Measurements from ENCODE around the gene SEMA3F.
A peak's percentile ranks its signal among the peaks of the same experiment; 100 is the strongest.

Gene SEMA3F

GRCh38 chr3:50154840-50155490 is at the start of gene SEMA3F:
TSS of gene SEMA3F (plus strand) at chr3:50155324. CDS start at chr3:50159623, 4,299 bp downstream.
- H3K9me3 ChIP-seq, result no peaks in the 10 kb centered on the region
- H3K27me3 ChIP-seq, result peaks cover 85% of the 10 kb centered on the region
- peak within 1 kb of the TSS; percentile 53 for H3K4me3 ChIP-seq (ENCODE audit: low read depth in 1 of 2, low read length in 1 of 2)
- H3K36me3 ChIP-seq, result no peaks in the 10 kb centered on the region
- H3K27ac ChIP-seq, result peak within 1 kb of the TSS; percentile 33
- H3K4me1 ChIP-seq (ENCODE audit: control insufficient read depth in 1 of 2, insufficient read depth in 1 of 2, low read depth in 1 of 2, low read length in 1 of 2), result peaks cover 12 to 14% of the 10 kb centered on the region in 2 experiments
- TF ChIP-seq CTCF (IDR thresholded peaks at IDR 0.05), result no peak

- Histone ChIP-seq H3K27ac (no peak overlapping the region), H3K4me3 (ENCODE audit: low read depth in 1 of 2, low read length in 1 of 2) (no peak overlapping the region), H3K9me3 (peaks cover 3% of the 10 kb centered on the region), H3K4me1 (ENCODE audit: control insufficient read depth in 1 of 2, insufficient read depth in 1 of 2, low read depth in 1 of 2, low read length in 1 of 2) (no peaks in the 10 kb centered on the region), H3K27me3 (no peaks in the 10 kb centered on the region), H3K36me3 (peaks cover 100% of the 10 kb centered on the region)
- TF ChIP-seq CTCF (IDR thresholded peaks at IDR 0.05), result no peak
Measured at GRCh38 chr3:50111757-50112156, 43.4 kb upstream of the SEMA3F start.

GRCh38 chr3:50112462-50112861 is 42.7 kb upstream of the SEMA3F start:
- TF ChIP-seq CTCF (IDR thresholded peaks at IDR 0.05), result no peak
- Histone ChIP-seq H3K4me3 (ENCODE audit: low read depth in 1 of 2, low read length in 1 of 2) (no peak overlapping the region), H3K36me3 (peaks cover 100% of the 10 kb centered on the region)

GRCh38 chr3:50117120-50117519 is 38.0 kb upstream of the SEMA3F start:
- no peaks in the 10 kb centered on the region for H3K4me1 ChIP-seq (ENCODE audit: control insufficient read depth in 1 of 2, insufficient read depth in 1 of 2, low read depth in 1 of 2, low read length in 1 of 2)
- peaks cover 3% of the 10 kb centered on the region for H3K9me3 ChIP-seq
- H3K27ac ChIP-seq, result no peak overlapping the region
- H3K36me3 ChIP-seq, result peaks cover 100% of the 10 kb centered on the region
- no peak overlapping the region for H3K4me3 ChIP-seq (ENCODE audit: low read depth in 1 of 2, low read length in 1 of 2)
- TF ChIP-seq CTCF (IDR thresholded peaks at IDR 0.05), result no peak
- no peaks in the 10 kb centered on the region for H3K27me3 ChIP-seq

More at GRCh38 chr3:50112462-50112861, 42.7 kb upstream of the SEMA3F start:
- Histone ChIP-seq H3K27ac (no peak overlapping the region), H3K27me3 (no peaks in the 10 kb centered on the region), H3K4me1 (ENCODE audit: control insufficient read depth in 1 of 2, insufficient read depth in 1 of 2, low read depth in 1 of 2, low read length in 1 of 2) (no peaks in the 10 kb centered on the region), H3K9me3 (peaks cover 3% of the 10 kb centered on the region)

- peaks cover 99% of the 10 kb centered on the region for H3K36me3 ChIP-seq
- H3K4me1 ChIP-seq (ENCODE audit: control insufficient read depth in 1 of 2, insufficient read depth in 1 of 2, low read depth in 1 of 2, low read length in 1 of 2), result no peaks in the 10 kb centered on the region
- peaks cover 3% of the 10 kb centered on the region for H3K9me3 ChIP-seq
- no peaks in the 10 kb centered on the region for H3K27me3 ChIP-seq
- H3K4me3 ChIP-seq (ENCODE audit: low read depth in 1 of 2, low read length in 1 of 2), result no peak overlapping the region
- H3K27ac ChIP-seq, result no peak overlapping the region
- TF ChIP-seq CTCF (IDR thresholded peaks at IDR 0.05), result no peak
Measured at GRCh38 chr3:50118237-50118636, 36.9 kb upstream of the SEMA3F start.
